Hepatocyte (in vitro differentiated cells): Measurements from ENCODE around the gene PLCH2.

ENCODE experiments used
- CTCF ChIP-seq: fragments of 200-600 bp; sonication (generic); IDR thresholded peaks from 2 replicates; pipeline ENCODE4 v1.5.1; 2016; ENCODE audit warnings: antibody characterized with exemption, mild to moderate bottlenecking; ENCODE audit not compliant: poor library complexity
- EZH2 ChIP-seq: fragments of 200-600 bp; sonication (generic); IDR thresholded peaks from 2 replicates; pipeline ENCODE4 v1.6.1; 2016; ENCODE audit warnings: antibody characterized with exemption, mild to moderate bottlenecking, borderline replicate concordance

- TF ChIP-seq CTCF (no peak), EZH2 (no peak)
Measured at GRCh38 chr1:2465371-2466269, 10.5 kb upstream of the PLCH2 start.
